HL-60 (cell line): ENCODE data around the gene BCL7C.

Source experiments
- CTCF ChIP-seq: IDR thresholded peaks from one replicate; pipeline ENCODE4 v1.5.1; 2011; ENCODE audit warnings: low read length, control low read depth, inconsistent platforms; ENCODE audit not compliant: insufficient read depth
- GABPA ChIP-seq: IDR thresholded peaks from 2 replicates; pipeline ENCODE4 v1.6.1; 2012; ENCODE audit warnings: low read depth
- POLR2AphosphoS5 ChIP-seq: IDR thresholded peaks from 2 replicates; pipeline ENCODE4 v1.6.1; 2012; ENCODE audit warnings: low read depth
- SPI1 ChIP-seq: IDR thresholded peaks from 2 replicates; pipeline ENCODE4 v1.6.1; 2012; ENCODE audit warnings: low read depth, mild to moderate bottlenecking, borderline replicate concordance
- TF ChIP-seq, protein P1 (sequence below): IDR thresholded peaks from 2 replicates; pipeline ENCODE4 v1.6.1; 2012; ENCODE audit warnings: low read depth; ENCODE audit not compliant: insufficient replicate concordance

DNA sequence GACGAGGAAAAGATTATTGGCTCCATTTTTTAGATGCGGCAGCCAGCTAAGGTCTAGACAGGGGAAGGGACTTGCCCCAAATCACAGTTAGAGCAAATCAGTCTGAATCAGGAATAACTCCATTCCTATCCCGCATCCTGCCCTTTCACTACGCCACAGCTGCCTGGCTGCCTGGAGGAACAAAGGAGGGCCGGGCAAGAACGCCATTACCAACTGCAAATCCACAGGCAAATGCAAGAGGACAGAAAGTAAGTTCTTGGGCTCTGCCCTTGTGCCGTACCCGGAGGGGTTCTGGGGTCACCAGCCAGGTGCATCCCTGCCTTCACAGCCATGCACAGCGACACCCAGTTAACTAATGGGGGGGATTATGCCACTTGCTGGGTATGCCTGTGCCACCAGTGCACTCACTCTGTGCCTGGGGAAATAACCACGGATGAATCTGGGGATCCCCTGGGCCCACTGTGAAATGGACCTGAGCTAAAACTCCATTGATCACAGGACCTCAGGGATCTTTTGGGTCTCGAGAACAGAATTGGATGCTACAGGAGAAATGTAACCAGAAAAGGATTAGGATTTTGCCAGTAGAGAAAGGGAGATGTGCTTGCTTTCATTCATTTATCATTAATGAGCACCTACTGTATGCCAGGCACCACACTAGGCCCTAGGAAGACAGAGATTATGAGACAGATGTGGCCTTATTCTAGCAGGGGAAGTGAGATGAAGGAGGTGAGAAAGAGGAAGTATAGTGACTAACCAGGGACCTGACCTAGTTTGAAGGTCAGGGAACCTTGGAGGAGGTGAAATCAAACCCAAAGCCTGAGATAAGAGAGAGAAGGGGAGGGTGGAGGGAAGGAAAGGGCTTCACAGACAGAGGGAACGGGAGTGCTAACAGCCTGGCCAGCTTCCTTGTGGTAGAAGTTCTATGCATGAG, 17.7 kb downstream of the BCL7C start:
- no peak; the same call in 1 of the 2 replicates for TF ChIP-seq POLR2AphosphoS5
- TF ChIP-seq CTCF: no peak
- TF ChIP-seq, protein P1, sequence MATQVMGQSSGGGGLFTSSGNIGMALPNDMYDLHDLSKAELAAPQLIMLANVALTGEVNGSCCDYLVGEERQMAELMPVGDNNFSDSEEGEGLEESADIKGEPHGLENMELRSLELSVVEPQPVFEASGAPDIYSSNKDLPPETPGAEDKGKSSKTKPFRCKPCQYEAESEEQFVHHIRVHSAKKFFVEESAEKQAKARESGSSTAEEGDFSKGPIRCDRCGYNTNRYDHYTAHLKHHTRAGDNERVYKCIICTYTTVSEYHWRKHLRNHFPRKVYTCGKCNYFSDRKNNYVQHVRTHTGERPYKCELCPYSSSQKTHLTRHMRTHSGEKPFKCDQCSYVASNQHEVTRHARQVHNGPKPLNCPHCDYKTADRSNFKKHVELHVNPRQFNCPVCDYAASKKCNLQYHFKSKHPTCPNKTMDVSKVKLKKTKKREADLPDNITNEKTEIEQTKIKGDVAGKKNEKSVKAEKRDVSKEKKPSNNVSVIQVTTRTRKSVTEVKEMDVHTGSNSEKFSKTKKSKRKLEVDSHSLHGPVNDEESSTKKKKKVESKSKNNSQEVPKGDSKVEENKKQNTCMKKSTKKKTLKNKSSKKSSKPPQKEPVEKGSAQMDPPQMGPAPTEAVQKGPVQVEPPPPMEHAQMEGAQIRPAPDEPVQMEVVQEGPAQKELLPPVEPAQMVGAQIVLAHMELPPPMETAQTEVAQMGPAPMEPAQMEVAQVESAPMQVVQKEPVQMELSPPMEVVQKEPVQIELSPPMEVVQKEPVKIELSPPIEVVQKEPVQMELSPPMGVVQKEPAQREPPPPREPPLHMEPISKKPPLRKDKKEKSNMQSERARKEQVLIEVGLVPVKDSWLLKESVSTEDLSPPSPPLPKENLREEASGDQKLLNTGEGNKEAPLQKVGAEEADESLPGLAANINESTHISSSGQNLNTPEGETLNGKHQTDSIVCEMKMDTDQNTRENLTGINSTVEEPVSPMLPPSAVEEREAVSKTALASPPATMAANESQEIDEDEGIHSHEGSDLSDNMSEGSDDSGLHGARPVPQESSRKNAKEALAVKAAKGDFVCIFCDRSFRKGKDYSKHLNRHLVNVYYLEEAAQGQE: no peak
- no peak for TF ChIP-seq GABPA
- TF ChIP-seq SPI1: peak; percentile 88
